Cardiac muscle cell (in vitro differentiated cells and primary cell): ENCODE results near the gene PYHIN1. TPM values are rescaled to one million over a fixed set of nuclear protein-coding genes. Genes with fewer than 3 reads are reported as not detected.

Experiments used
- DNase-seq, 2 donors: peaks; one replicate each; pipeline versions ENCODE4 v3.0.0 to v3.0.0-alpha.2; 2010 to 2017; ENCODE audit warnings: low read depth in 1 of 2, low spot score in 1 of 2
- H3K27ac ChIP-seq: fragments of 200-600 bp; sonication (generic); 2 replicates; pipeline ENCODE4 v1.5.1; 2016
- H3K27me3 ChIP-seq: fragments of 200-600 bp; sonication (generic); 2 replicates; pipeline ENCODE4 v1.6.0; 2016; ENCODE audit warnings: control low read depth
- H3K36me3 ChIP-seq: fragments of 200-600 bp; sonication (generic); 2 replicates; pipeline ENCODE4 v1.5.1; 2016; ENCODE audit warnings: control low read depth
- H3K4me1 ChIP-seq: fragments of 200-600 bp; sonication (generic); 2 replicates; pipeline ENCODE4 v1.8.1; 2017; ENCODE audit warnings: low read depth, mild to moderate bottlenecking, mixed run types
- H3K4me3 ChIP-seq: fragments of 200-600 bp; sonication (generic); 2 replicates; pipeline ENCODE4 v1.5.1; 2016; ENCODE audit warnings: mild to moderate bottlenecking
- H3K9me3 ChIP-seq: fragments of 200-600 bp; sonication (generic); 2 replicates; pipeline ENCODE4 v1.5.1; 2017; ENCODE audit warnings: low read depth, mild to moderate bottlenecking, control low read depth
- polyA plus RNA-seq: library from polyadenylated mRNA; unstranded; fragments of >200 nt; fragmentation: Nextera tagmentation; extraction: Ambion mirVana; gene quantifications from 2 replicates; pipeline ENCODE4 v1.2.1, GENCODE V29; 2016
- total RNA-seq: library from RNA; depleted of rRNA; stranded (reverse); fragments of >200 nt; gene quantifications from 2 replicates; pipeline ENCODE4 v1.2.3, GENCODE V29; 2016
- TF ChIP-seq, protein P1 (sequence below): IDR thresholded peaks from 2 replicates; pipeline ENCODE4 v1.5.1; 2012; ENCODE audit warnings: low read depth, mild to moderate bottlenecking, low read length

Gene PYHIN1
- total and polyA plus RNA-seq, 2 experiments from 2014 or later: not detected

DNA sequence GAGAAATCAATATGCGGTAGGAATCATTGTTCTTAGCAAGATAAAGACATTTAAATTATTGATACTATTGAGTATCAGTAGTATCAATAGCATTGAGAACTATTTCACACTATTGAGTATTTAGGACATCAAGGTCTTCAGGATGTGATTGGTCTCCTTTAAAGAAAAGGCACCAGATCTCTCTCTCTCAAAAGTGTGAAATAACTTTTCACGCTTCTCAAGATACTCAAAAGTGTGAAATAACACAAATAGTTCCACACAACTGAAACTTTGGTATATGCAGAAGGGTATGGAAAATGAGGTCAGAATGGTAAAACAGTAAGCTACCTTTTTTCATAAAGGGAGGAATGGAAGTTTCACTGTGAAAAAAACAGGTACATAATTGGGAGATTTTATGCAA is 6.7 kb upstream of the PYHIN1 start:
- no peaks in the 10 kb centered on the region for H3K27me3 ChIP-seq
- DNase-seq: no peak
- no peaks in the 10 kb centered on the region for H3K9me3 ChIP-seq
- H3K4me1 ChIP-seq: no peaks in the 10 kb centered on the region
- TF ChIP-seq, protein P1, sequence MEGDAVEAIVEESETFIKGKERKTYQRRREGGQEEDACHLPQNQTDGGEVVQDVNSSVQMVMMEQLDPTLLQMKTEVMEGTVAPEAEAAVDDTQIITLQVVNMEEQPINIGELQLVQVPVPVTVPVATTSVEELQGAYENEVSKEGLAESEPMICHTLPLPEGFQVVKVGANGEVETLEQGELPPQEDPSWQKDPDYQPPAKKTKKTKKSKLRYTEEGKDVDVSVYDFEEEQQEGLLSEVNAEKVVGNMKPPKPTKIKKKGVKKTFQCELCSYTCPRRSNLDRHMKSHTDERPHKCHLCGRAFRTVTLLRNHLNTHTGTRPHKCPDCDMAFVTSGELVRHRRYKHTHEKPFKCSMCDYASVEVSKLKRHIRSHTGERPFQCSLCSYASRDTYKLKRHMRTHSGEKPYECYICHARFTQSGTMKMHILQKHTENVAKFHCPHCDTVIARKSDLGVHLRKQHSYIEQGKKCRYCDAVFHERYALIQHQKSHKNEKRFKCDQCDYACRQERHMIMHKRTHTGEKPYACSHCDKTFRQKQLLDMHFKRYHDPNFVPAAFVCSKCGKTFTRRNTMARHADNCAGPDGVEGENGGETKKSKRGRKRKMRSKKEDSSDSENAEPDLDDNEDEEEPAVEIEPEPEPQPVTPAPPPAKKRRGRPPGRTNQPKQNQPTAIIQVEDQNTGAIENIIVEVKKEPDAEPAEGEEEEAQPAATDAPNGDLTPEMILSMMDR: no peak
- no peak overlapping the region for H3K4me3 ChIP-seq
- H3K27ac ChIP-seq: no peak overlapping the region
- H3K36me3 ChIP-seq: no peaks in the 10 kb centered on the region

DNA sequence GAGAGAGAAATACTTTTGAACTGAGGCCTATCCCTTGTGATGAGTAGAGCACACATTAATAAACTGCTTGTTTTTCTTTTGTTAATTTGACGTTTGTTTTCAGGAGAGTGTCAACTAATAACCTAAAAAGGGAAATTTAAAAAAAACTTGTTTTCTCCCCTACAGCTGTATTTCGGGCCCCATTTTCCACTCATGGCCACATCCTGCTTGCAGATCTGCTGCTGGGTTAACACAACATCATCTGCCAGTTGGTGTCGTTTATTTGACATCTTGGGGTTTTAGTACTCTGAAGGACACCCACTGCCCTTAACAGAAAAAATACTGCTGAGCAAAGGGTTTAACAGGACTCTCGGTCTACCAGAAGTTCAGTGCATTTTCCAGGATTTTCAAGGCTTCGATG is 848 bp upstream of the PYHIN1 start:
- Histone ChIP-seq H3K4me3 (no peak overlapping the region), H3K36me3 (no peaks in the 10 kb centered on the region), H3K9me3 (no peaks in the 10 kb centered on the region), H3K4me1 (no peaks in the 10 kb centered on the region), H3K27me3 (no peaks in the 10 kb centered on the region), H3K27ac (no peak overlapping the region)
- TF ChIP-seq, protein P1: no peak
- DNase-seq: no peak

DNA sequence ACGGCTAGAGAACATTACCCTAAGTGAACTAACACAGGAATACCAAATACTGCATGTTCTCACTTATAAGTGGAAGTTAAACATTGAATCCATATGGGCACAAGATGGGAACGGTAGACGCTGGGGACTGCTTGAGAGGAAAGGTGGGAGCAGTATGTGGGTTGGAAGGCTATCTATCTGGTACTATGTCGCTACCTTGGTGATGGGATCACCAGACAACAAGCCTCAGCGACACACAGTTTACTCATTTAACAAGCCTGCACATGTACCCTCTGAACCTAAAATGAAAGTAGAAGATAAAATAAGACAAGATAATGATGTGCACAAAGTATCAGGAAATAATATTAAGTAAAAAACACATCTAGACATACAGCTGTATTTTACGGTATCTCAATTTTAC is 819 bp downstream of the PYHIN1 start:
- Histone ChIP-seq H3K9me3 (no peaks in the 10 kb centered on the region), H3K27ac (no peak overlapping the region), H3K4me3 (no peak overlapping the region), H3K27me3 (no peaks in the 10 kb centered on the region), H3K4me1 (no peaks in the 10 kb centered on the region), H3K36me3 (no peaks in the 10 kb centered on the region)
- DNase-seq: no peak
- TF ChIP-seq, protein P1: no peak

DNA sequence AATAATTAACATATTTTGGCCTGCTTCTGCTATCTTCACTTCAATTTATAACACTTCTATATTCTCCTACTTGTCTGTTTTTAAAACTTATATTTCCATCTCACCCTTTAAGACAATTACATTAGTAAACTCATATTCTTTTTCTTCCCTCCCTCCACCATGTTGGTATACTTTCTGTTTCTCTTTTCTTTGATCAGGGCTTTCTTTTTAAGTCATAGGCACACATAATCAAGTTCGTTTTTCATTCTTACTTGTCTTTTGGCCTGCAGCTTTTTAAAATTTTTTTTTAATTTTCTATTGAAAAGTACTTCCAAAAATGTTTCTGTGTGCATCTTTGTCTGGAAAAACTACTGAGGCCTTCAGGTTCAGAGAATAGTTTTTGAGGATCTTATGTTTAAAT is 2.3 kb downstream of the PYHIN1 start:
- H3K4me1 ChIP-seq: no peaks in the 10 kb centered on the region
- H3K27ac ChIP-seq: no peak overlapping the region
- TF ChIP-seq, protein P1: no peak
- H3K27me3 ChIP-seq: no peaks in the 10 kb centered on the region
- no peaks in the 10 kb centered on the region for H3K9me3 ChIP-seq
- no peaks in the 10 kb centered on the region for H3K36me3 ChIP-seq
- no peak overlapping the region for H3K4me3 ChIP-seq
- no peak for DNase-seq

DNA sequence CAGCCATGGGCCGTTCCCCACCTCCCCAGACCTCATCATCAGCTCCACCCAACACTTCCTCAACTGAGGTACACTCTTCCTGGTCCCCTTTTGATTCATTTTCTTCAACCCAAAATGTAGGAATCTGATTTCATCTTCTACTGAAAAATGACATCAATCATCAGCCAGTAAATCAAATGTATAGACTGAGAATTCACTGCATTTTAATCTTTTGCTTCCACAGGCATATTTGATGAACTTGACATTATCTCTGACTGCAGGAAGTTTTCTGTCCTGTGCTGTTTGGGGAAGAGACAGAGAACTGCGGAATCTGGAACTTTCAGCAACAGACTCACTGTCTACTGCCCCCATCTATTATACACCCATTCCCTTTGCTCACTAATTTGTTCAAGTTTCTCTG is 7.8 kb downstream of the PYHIN1 start:
- Histone ChIP-seq H3K4me1 (no peaks in the 10 kb centered on the region), H3K27ac (no peak overlapping the region), H3K9me3 (no peaks in the 10 kb centered on the region), H3K4me3 (no peak overlapping the region), H3K36me3 (no peaks in the 10 kb centered on the region), H3K27me3 (no peaks in the 10 kb centered on the region)
- TF ChIP-seq, protein P1: no peak
- no peak for DNase-seq

DNA sequence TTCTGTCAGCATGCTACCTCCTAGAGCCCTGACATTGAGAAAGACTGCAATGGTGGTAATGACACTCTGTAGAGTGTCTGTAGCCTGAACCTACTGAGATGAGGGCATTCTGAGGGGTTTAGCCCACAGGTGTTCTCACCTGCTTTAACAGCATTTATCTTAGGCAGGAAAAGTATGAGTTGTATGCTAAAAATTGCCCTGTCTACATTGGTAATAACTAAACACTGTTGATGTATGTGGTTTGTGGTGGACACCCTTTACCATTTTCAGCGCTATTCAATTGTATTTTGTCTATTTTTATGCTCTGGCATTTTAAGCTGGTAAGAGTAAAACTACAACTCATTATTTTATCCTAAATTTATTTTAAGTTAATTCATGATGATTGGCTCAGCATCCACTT is 10.0 kb downstream of the PYHIN1 start:
- no peaks in the 10 kb centered on the region for H3K4me1 ChIP-seq
- TF ChIP-seq, protein P1: no peak

More for the DNA sequence above, 10.0 kb downstream of the PYHIN1 start:
- no peak overlapping the region for H3K4me3 ChIP-seq
- H3K36me3 ChIP-seq: no peaks in the 10 kb centered on the region
- H3K27me3 ChIP-seq: no peaks in the 10 kb centered on the region
- DNase-seq: no peak
- H3K27ac ChIP-seq: no peak overlapping the region
- no peaks in the 10 kb centered on the region for H3K9me3 ChIP-seq
